ENCODE data around the gene SELE.
A peak's percentile ranks its signal among the peaks of the same experiment; 100 is the strongest.

The SELE gene

GRCh38 chr1:169712309-169712631 lies 21.6 kb downstream of the SELE start:
- TF ChIP-seq POU6F1 (CRISPR knock-in tag; IDR thresholded peaks at IDR 0.05; ENCODE audit: borderline replicate concordance, low read depth) (no peak), RARB (CRISPR knock-in tag; IDR thresholded peaks at IDR 0.05) (no peak), OSR1 (CRISPR knock-in tag; IDR thresholded peaks at IDR 0.05) (no peak), CSDC2 (CRISPR knock-in tag; IDR thresholded peaks at IDR 0.05) (no peak), TSHZ2 (CRISPR knock-in tag; IDR thresholded peaks at IDR 0.05) (no peak), ZFP30 (CRISPR knock-in tag; IDR thresholded peaks at IDR 0.05) (no peak), ESRRG (CRISPR knock-in tag; IDR thresholded peaks at IDR 0.05) (no peak)
- ATAC-seq = no peak

- TF ChIP-seq ISL1 (CRISPR knock-in tag; IDR thresholded peaks at IDR 0.05) (no peak), RARB (CRISPR knock-in tag; IDR thresholded peaks at IDR 0.05) (no peak), ESRRG (CRISPR knock-in tag; IDR thresholded peaks at IDR 0.05) (no peak), TSHZ2 (CRISPR knock-in tag; IDR thresholded peaks at IDR 0.05) (no peak), ZNF565 (CRISPR knock-in tag; conservative IDR thresholded peaks at IDR 0.05; ENCODE audit: low read depth) (no peak), GLIS3 (CRISPR knock-in tag; IDR thresholded peaks at IDR 0.05) (no peak), PPARA (CRISPR knock-in tag; IDR thresholded peaks at IDR 0.05; ENCODE audit: borderline replicate concordance) (no peak), CREB5 (CRISPR knock-in tag; IDR thresholded peaks at IDR 0.05; ENCODE audit: low read depth) (no peak), OSR1 (CRISPR knock-in tag; IDR thresholded peaks at IDR 0.05) (no peak), CSRNP3 (CRISPR knock-in tag; IDR thresholded peaks at IDR 0.05) (no peak)
- ATAC-seq = peak; percentile 100
Observed at GRCh38 chr1:169711469-169712308, 22.2 kb downstream of the SELE start, which contains the start of gene SELL. TSS of gene SELL (minus strand) at chr1:169711620. CDS start at chr1:169711498, 122 bp downstream.

- no peak for ATAC-seq
- TF ChIP-seq TCF4 (CRISPR knock-in tag; IDR thresholded peaks at IDR 0.05; ENCODE audit: borderline replicate concordance) (no peak), ZNF565 (CRISPR knock-in tag; conservative IDR thresholded peaks at IDR 0.05; ENCODE audit: low read depth) (no peak), CSRNP3 (CRISPR knock-in tag; IDR thresholded peaks at IDR 0.05) (no peak), POU6F1 (CRISPR knock-in tag; IDR thresholded peaks at IDR 0.05; ENCODE audit: borderline replicate concordance, low read depth) (no peak), ISL1 (CRISPR knock-in tag; IDR thresholded peaks at IDR 0.05) (no peak), CREB5 (CRISPR knock-in tag; IDR thresholded peaks at IDR 0.05; ENCODE audit: low read depth) (no peak), ZC3H10 (CRISPR knock-in tag; IDR thresholded peaks at IDR 0.05) (no peak), TOX (CRISPR knock-in tag; IDR thresholded peaks at IDR 0.05; ENCODE audit: borderline replicate concordance) (no peak), ZNF70 (CRISPR knock-in tag; IDR thresholded peaks at IDR 0.05) (no peak), RARB (CRISPR knock-in tag; IDR thresholded peaks at IDR 0.05) (no peak), BACH2 (CRISPR knock-in tag; IDR thresholded peaks at IDR 0.05; ENCODE audit: borderline replicate concordance) (no peak)
Observed at GRCh38 chr1:169708647-169709046, 25.2 kb downstream of the SELE start.
